MM.1S (cell line): ENCODE results near the gene CRTC2.
"Not testable (repeated sequence)": the region's sequence is repeated elsewhere in the genome, so short reads cannot be mapped to it uniquely, and the experiment has no call there.

Experiments
- EZH2phosphoT487 ChIP-seq: fragments of 300-600 bp; sonication (generic); IDR thresholded peaks from 2 replicates; pipeline ENCODE4 v1.6.1; 2018; ENCODE audit warnings: antibody characterized with exemption, low read length
- TF ChIP-seq, protein P1 (sequence below): fragments of 300-600 bp; sonication (generic); IDR thresholded peaks from 2 replicates; pipeline ENCODE4 v1.5.1; 2016; ENCODE audit warnings: antibody characterized with exemption, low read length, mixed read lengths

DNA sequence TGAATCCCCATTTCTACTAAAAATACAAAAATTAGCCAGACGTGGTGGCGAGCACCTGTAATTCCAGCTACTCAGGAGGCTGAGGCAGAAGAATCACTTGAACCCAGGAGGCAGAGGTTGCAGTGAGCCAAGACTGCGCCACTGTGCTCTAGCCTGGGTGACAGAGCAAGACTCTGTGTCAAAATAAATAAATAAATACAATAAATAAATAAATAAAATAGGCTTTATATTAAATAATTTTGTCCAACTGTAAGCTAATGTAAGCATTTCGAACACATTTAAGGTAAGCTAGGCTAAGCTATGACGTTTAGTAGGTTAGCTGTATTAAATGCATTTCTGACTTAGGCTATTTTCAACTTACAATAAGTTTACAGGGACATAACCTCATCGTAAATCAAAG lies 47.9 kb downstream of the CRTC2 start:
- TF ChIP-seq, protein P1, sequence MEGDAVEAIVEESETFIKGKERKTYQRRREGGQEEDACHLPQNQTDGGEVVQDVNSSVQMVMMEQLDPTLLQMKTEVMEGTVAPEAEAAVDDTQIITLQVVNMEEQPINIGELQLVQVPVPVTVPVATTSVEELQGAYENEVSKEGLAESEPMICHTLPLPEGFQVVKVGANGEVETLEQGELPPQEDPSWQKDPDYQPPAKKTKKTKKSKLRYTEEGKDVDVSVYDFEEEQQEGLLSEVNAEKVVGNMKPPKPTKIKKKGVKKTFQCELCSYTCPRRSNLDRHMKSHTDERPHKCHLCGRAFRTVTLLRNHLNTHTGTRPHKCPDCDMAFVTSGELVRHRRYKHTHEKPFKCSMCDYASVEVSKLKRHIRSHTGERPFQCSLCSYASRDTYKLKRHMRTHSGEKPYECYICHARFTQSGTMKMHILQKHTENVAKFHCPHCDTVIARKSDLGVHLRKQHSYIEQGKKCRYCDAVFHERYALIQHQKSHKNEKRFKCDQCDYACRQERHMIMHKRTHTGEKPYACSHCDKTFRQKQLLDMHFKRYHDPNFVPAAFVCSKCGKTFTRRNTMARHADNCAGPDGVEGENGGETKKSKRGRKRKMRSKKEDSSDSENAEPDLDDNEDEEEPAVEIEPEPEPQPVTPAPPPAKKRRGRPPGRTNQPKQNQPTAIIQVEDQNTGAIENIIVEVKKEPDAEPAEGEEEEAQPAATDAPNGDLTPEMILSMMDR = not testable (repeated sequence)
- TF ChIP-seq EZH2phosphoT487 = not testable (repeated sequence)
